GM19035 (cell line): ENCODE data around the gene SCNN1A.

Experiments used
- ATAC-seq: cut with Tn5 transposase; IDR thresholded peaks from one replicate; pipeline ENCODE4 v1.9.1; 2021; ENCODE audit not compliant: unreplicated experiment

The SCNN1A gene

GRCh38 chr12:6375269-6376078 lies at the start of gene SCNN1A:
SCNN1A (minus strand) TSS chr12:6375563; CDS start chr12:6374783, 780 bp downstream.
- no peak for ATAC-seq

GRCh38 chr12:6424866-6425265 lies 49.5 kb upstream of the SCNN1A start:
- ATAC-seq, result no peak

GRCh38 chr12:6424008-6424347 lies 48.6 kb upstream of the SCNN1A start:
- no peak for ATAC-seq

GRCh38 chr12:6423267-6424007 lies 48.1 kb upstream of the SCNN1A start:
- no peak for ATAC-seq

- ATAC-seq, result no peak
These were observed 45.0 kb upstream of the SCNN1A start for GRCh38 chr12:6420364-6420763.

- ATAC-seq, result no peak
These were observed 43.4 kb upstream of the SCNN1A start for GRCh38 chr12:6418796-6419195.

GRCh38 chr12:6416596-6416995 lies 41.2 kb upstream of the SCNN1A start:
- ATAC-seq, result no peak

- no peak for ATAC-seq
These were observed 32.0 kb upstream of the SCNN1A start for GRCh38 chr12:6407236-6407954.

- no peak for ATAC-seq
These were observed 30.6 kb upstream of the SCNN1A start for GRCh38 chr12:6405963-6406362.

- no peak for ATAC-seq
These were observed 29.0 kb upstream of the SCNN1A start for GRCh38 chr12:6404390-6404789.

- ATAC-seq, result no peak
These were observed 24.7 kb upstream of the SCNN1A start for GRCh38 chr12:6399884-6400644.

GRCh38 chr12:6396031-6396430 lies 20.7 kb upstream of the SCNN1A start:
- no peak for ATAC-seq

- no peak for ATAC-seq
These were observed 19.0 kb upstream of the SCNN1A start for GRCh38 chr12:6394398-6394797.

- ATAC-seq, result no peak
These were observed 17.7 kb upstream of the SCNN1A start for GRCh38 chr12:6393109-6393508.

- no peak for ATAC-seq
These were observed 17.1 kb upstream of the SCNN1A start for GRCh38 chr12:6392504-6392903.

GRCh38 chr12:6391013-6391412 lies 15.7 kb upstream of the SCNN1A start:
- ATAC-seq, result no peak

GRCh38 chr12:6390084-6390799 lies 14.9 kb upstream of the SCNN1A start:
- no peak for ATAC-seq

GRCh38 chr12:6387541-6387940 lies 12.2 kb upstream of the SCNN1A start:
- no peak for ATAC-seq

- ATAC-seq, result no peak
These were observed 11.1 kb upstream of the SCNN1A start for GRCh38 chr12:6386491-6386890.

GRCh38 chr12:6386038-6386437 lies 10.7 kb upstream of the SCNN1A start:
- no peak for ATAC-seq
